HL-60 (cell line): Measurements from ENCODE around the gene TNFSF11.

Experiments used
- DNase-seq, 2 experiments: peaks; one replicate each; pipeline ENCODE4 v3.0.0-alpha.2; 2010 to 2020; ENCODE audit warnings: low read depth in 1 of 2, low spot score in 1 of 2
- H3K27ac ChIP-seq: fragments of 250-450 bp; sonication (Bioruptor Pico); replicated peaks from 2 replicates; pipeline ENCODE4 v1.5.1; 2020; ENCODE audit warnings: mild to moderate bottlenecking, moderate library complexity
- H3K27me3 ChIP-seq: fragments of 250-450 bp; sonication (Bioruptor Pico); 2 replicates; pipeline ENCODE4 v1.5.1; 2021; ENCODE audit warnings: mild to moderate bottlenecking, moderate library complexity; ENCODE audit not compliant: insufficient read depth, poor library complexity, severe bottlenecking
- H3K4me3 ChIP-seq: replicated peaks from 2 replicates; pipeline ENCODE4 v1.5.1; 2011; ENCODE audit warnings: mild to moderate bottlenecking, control low read depth, low read length; ENCODE audit not compliant: insufficient read depth
- CTCF ChIP-seq: IDR thresholded peaks from one replicate; pipeline ENCODE4 v1.5.1; 2011; ENCODE audit warnings: low read length, control low read depth, inconsistent platforms; ENCODE audit not compliant: insufficient read depth
- GABPA ChIP-seq: IDR thresholded peaks from 2 replicates; pipeline ENCODE4 v1.6.1; 2012; ENCODE audit warnings: low read depth
- POLR2AphosphoS5 ChIP-seq: IDR thresholded peaks from 2 replicates; pipeline ENCODE4 v1.6.1; 2012; ENCODE audit warnings: low read depth
- REST ChIP-seq: IDR thresholded peaks from 2 replicates; pipeline ENCODE4 v1.6.1; 2012; ENCODE audit warnings: low read depth; ENCODE audit not compliant: insufficient replicate concordance
- SPI1 ChIP-seq: IDR thresholded peaks from 2 replicates; pipeline ENCODE4 v1.6.1; 2012; ENCODE audit warnings: low read depth, mild to moderate bottlenecking, borderline replicate concordance

TNFSF11 gene

GRCh38 chr13:42652642-42653415, 78.9 kb downstream of the TNFSF11 start:
- H3K27ac ChIP-seq = no peak overlapping the region
- H3K27me3 ChIP-seq = no peaks in the 10 kb centered on the region
- H3K4me3 ChIP-seq = no peak overlapping the region
- TF ChIP-seq SPI1 = no peak
- no peak for TF ChIP-seq REST
- TF ChIP-seq GABPA = no peak
- TF ChIP-seq POLR2AphosphoS5 = no peak
- no peak for TF ChIP-seq CTCF
- no peak for DNase-seq

- DNase-seq = no peak
- TF ChIP-seq POLR2AphosphoS5 (no peak), GABPA (no peak), SPI1 (no peak), REST (no peak), CTCF (no peak)
- no peaks in the 10 kb centered on the region for H3K27me3 ChIP-seq
- no peak overlapping the region for H3K4me3 ChIP-seq
- H3K27ac ChIP-seq = no peak overlapping the region
Observed at GRCh38 chr13:42653679-42654078, 79.7 kb downstream of the TNFSF11 start.

- no peak for DNase-seq
- TF ChIP-seq CTCF (no peak), REST (no peak), POLR2AphosphoS5 (no peak), SPI1 (no peak), GABPA (no peak)
- Histone ChIP-seq H3K27ac (no peak overlapping the region), H3K4me3 (no peak overlapping the region), H3K27me3 (no peaks in the 10 kb centered on the region)
Observed at GRCh38 chr13:42654212-42654611, 80.3 kb downstream of the TNFSF11 start.
